Measurements from ENCODE around the gene CFL2.

CFL2 gene

DNA sequence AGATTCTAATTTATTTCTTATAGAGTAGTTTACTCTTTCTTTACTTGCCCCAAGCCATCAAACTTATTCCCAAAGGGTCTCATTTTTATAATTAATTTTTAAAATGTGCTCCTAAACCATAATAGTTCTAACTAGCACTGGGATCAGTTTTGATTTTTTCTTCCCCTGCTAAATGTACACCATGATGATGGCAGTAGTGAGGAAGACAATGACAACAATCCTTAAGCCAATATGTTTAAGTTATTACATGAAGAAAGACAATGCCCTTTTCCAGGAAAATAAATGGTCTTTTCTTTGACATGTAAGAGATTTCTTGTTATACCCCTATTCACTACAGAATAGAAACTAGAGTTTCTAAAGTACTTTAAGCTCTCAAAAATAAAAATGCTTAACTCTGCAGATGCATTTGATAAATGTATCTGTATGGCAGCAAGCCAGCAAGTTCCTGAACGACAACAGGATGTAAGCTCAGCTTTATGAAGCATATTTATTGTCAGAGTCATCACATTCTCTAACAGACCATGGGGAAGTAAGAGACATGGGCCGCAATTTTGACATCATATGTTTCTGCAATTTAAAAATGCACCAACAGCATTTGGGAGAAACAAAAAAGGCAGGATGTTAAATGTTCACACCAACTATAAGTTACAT lies 48.5 kb downstream of the CFL2 start:
- TF ChIP-seq, protein P1, sequence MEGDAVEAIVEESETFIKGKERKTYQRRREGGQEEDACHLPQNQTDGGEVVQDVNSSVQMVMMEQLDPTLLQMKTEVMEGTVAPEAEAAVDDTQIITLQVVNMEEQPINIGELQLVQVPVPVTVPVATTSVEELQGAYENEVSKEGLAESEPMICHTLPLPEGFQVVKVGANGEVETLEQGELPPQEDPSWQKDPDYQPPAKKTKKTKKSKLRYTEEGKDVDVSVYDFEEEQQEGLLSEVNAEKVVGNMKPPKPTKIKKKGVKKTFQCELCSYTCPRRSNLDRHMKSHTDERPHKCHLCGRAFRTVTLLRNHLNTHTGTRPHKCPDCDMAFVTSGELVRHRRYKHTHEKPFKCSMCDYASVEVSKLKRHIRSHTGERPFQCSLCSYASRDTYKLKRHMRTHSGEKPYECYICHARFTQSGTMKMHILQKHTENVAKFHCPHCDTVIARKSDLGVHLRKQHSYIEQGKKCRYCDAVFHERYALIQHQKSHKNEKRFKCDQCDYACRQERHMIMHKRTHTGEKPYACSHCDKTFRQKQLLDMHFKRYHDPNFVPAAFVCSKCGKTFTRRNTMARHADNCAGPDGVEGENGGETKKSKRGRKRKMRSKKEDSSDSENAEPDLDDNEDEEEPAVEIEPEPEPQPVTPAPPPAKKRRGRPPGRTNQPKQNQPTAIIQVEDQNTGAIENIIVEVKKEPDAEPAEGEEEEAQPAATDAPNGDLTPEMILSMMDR (IDR thresholded peaks at IDR 0.05; ENCODE audit: poor library complexity, severe bottlenecking), result no peak
- no peak overlapping the region for H3K4me3 ChIP-seq (ENCODE audit: severe bottlenecking)
- DNase-seq (ENCODE audit: low spot score), result peak; percentile 78
- ATAC-seq (ENCODE audit: low read depth), result peak; percentile 96
- no peaks in the 10 kb centered on the region for H3K36me3 ChIP-seq (ENCODE audit: low read depth)
- peak overlapping the region; percentile 86 for H3K27ac ChIP-seq (ENCODE audit: poor library complexity, severe bottlenecking)
- no peaks in the 10 kb centered on the region for H3K27me3 ChIP-seq (ENCODE audit: insufficient read depth, poor library complexity, severe bottlenecking)
- H3K4me1 ChIP-seq (ENCODE audit: insufficient read depth, poor library complexity, severe bottlenecking), result peaks cover 14% of the 10 kb centered on the region
- no peaks in the 10 kb centered on the region for H3K9me3 ChIP-seq (ENCODE audit: severe bottlenecking)

DNA sequence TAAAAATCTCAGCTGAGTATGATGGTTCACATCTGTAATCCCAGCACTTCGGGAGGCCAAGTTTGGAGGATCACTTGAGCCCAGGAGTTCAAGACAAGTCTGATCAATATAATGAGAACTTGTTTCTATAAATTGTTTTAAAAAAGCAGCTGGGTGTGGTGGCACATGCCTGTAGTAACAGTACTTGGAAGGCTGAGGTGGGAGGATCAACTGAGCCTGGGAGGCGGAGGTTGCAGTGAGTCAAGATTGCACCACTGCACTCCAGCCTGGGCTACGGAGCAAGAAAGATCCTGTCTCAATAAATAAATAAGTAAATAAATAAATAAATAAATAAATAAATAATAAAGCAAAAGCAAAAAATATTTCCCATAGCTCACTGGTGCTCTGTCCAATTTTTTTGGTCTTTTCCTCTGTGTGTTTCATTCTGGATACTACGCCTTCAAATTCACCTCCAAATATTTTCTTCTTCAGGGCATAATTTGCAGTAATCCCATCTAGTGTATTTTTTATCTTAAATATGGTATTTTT lies 51.8 kb downstream of the CFL2 start:
- TF ChIP-seq, protein P1 (IDR thresholded peaks at IDR 0.05; ENCODE audit: poor library complexity, severe bottlenecking), result no peak
- no peaks in the 10 kb centered on the region for H3K27me3 ChIP-seq (ENCODE audit: insufficient read depth, poor library complexity, severe bottlenecking)
- no peaks in the 10 kb centered on the region for H3K36me3 ChIP-seq (ENCODE audit: low read depth)
- ATAC-seq (ENCODE audit: low read depth), result no peak
- no peak for DNase-seq (ENCODE audit: low spot score)
- peaks cover 21% of the 10 kb centered on the region for H3K4me1 ChIP-seq (ENCODE audit: insufficient read depth, poor library complexity, severe bottlenecking)
- H3K27ac ChIP-seq (ENCODE audit: poor library complexity, severe bottlenecking), result no peak overlapping the region
- H3K4me3 ChIP-seq (ENCODE audit: severe bottlenecking), result no peak overlapping the region
- peaks cover 4% of the 10 kb centered on the region for H3K9me3 ChIP-seq (ENCODE audit: severe bottlenecking)

DNA sequence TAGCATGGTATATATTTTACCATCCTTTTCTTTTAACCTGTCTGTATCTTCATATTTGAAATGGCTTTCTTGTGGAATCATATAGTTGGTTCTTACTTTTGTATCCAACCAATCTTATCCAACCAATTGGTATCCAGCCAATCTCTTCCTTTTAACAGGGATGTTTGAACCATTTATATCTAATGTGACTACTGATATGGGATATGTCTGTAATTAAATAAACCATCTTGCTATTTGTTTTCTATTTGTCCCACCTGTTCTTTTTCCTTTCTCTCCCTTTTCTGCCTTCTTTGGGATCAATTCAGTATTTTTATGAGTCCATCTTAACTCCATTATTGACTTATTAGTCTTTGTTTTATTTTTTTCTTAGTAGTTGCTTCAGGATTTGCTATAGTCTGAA lies 53.6 kb downstream of the CFL2 start:
- Histone ChIP-seq H3K9me3 (ENCODE audit: severe bottlenecking) (peaks cover 4% of the 10 kb centered on the region), H3K27ac (ENCODE audit: poor library complexity, severe bottlenecking) (no peak overlapping the region), H3K4me3 (ENCODE audit: severe bottlenecking) (no peak overlapping the region), H3K4me1 (ENCODE audit: insufficient read depth, poor library complexity, severe bottlenecking) (peaks cover 11% of the 10 kb centered on the region), H3K36me3 (ENCODE audit: low read depth) (no peaks in the 10 kb centered on the region), H3K27me3 (ENCODE audit: insufficient read depth, poor library complexity, severe bottlenecking) (no peaks in the 10 kb centered on the region)
- DNase-seq (ENCODE audit: low spot score) (no peak), ATAC-seq (ENCODE audit: low read depth) (no peak)
- TF ChIP-seq, protein P1 (IDR thresholded peaks at IDR 0.05; ENCODE audit: poor library complexity, severe bottlenecking), result no peak

Data from RWPE2 (cell line).